ENCODE measurements around the gene GPR155. TPM values are rescaled to one million over a fixed set of nuclear protein-coding genes. Genes with fewer than 3 reads are reported as not detected.
A peak's percentile ranks its signal among the peaks of the same experiment; 100 is the strongest.
"Not testable (repeated sequence)": the region's sequence is repeated elsewhere in the genome, so short reads cannot be mapped to it uniquely, and the experiment has no call there.

GPR155 gene
- total RNA-seq, 1 donor from 2014 or later = 9.9 TPM

- DNase-seq (ENCODE audit: low spot score) = no peak
Observed at GRCh38 chr2:174491947-174492346, 5.1 kb upstream of the GPR155 start.

GRCh38 chr2:174490051-174490450, 3.2 kb upstream of the GPR155 start:
- DNase-seq (ENCODE audit: low spot score) = no peak

GRCh38 chr2:174489520-174489919, 2.7 kb upstream of the GPR155 start:
- not testable (repeated sequence) for DNase-seq (ENCODE audit: low spot score)

- DNase-seq (ENCODE audit: low spot score) = no peak
Observed at GRCh38 chr2:174487820-174488162, 962 bp upstream of the GPR155 start.

GRCh38 chr2:174487108-174487819, 435 bp upstream of the GPR155 start:
- peak; percentile 99 for DNase-seq (ENCODE audit: low spot score)

GRCh38 chr2:174485788-174486562, 854 bp downstream of the GPR155 start:
- DNase-seq (ENCODE audit: low spot score) = peak; percentile 65

- not testable (repeated sequence) for DNase-seq (ENCODE audit: low spot score)
Observed at GRCh38 chr2:174485045-174485444, 1.8 kb downstream of the GPR155 start.

GRCh38 chr2:174484573-174484972, 2.3 kb downstream of the GPR155 start:
- no peak for DNase-seq (ENCODE audit: low spot score)

- no peak for DNase-seq (ENCODE audit: low spot score)
Observed at GRCh38 chr2:174482854-174483253, 4.0 kb downstream of the GPR155 start.

- DNase-seq (ENCODE audit: low spot score) = no peak
Observed at GRCh38 chr2:174477759-174478158, 9.1 kb downstream of the GPR155 start.

GRCh38 chr2:174473796-174474195, 13.0 kb downstream of the GPR155 start:
- DNase-seq (ENCODE audit: low spot score) = no peak

- no peak for DNase-seq (ENCODE audit: low spot score)
Observed at GRCh38 chr2:174465327-174465726, 21.5 kb downstream of the GPR155 start.

- no peak for DNase-seq (ENCODE audit: low spot score)
Observed at GRCh38 chr2:174461221-174461620, 25.6 kb downstream of the GPR155 start.

GRCh38 chr2:174454566-174454965, 32.3 kb downstream of the GPR155 start:
- no peak for DNase-seq (ENCODE audit: low spot score)

- DNase-seq (ENCODE audit: low spot score) = no peak
Observed at GRCh38 chr2:174450021-174450816, 36.6 kb downstream of the GPR155 start.

GRCh38 chr2:174449033-174449432, 37.8 kb downstream of the GPR155 start:
- DNase-seq (ENCODE audit: low spot score) = no peak

- DNase-seq (ENCODE audit: low spot score) = no peak
Observed at GRCh38 chr2:174446531-174446930, 40.3 kb downstream of the GPR155 start.

- DNase-seq (ENCODE audit: low spot score) = no peak
Observed at GRCh38 chr2:174445248-174445647, 41.6 kb downstream of the GPR155 start.

GRCh38 chr2:174444761-174445160, 42.1 kb downstream of the GPR155 start:
- DNase-seq (ENCODE audit: low spot score) = no peak

- DNase-seq (ENCODE audit: low spot score) = peak; percentile 81
Observed at GRCh38 chr2:174442546-174443510, 44.0 kb downstream of the GPR155 start.

GRCh38 chr2:174439950-174440349, 46.9 kb downstream of the GPR155 start:
- DNase-seq (ENCODE audit: low spot score) = no peak

All from umbilical cord (tissue), 2 donors.